SK-N-MC (cell line): Measurements from ENCODE around the gene PRPF4.

Experiments
- EZH2 ChIP-seq: fragments of 200-600 bp; sonication (generic); IDR thresholded peaks from one replicate; pipeline ENCODE4 v1.6.1; 2017; ENCODE audit warnings: antibody characterized with exemption
- POLR2AphosphoS5 ChIP-seq: IDR thresholded peaks from 2 replicates; pipeline ENCODE4 v1.6.1; 2012; ENCODE audit warnings: mild to moderate bottlenecking, low read depth, low read length, borderline replicate concordance

- TF ChIP-seq POLR2AphosphoS5 (no peak), EZH2 (no peak)
Measured at GRCh38 chr9:113247640-113248039, 27.8 kb upstream of the PRPF4 start.
